DMS 273 (cell line): ENCODE data around the gene TAPT1.
"Not testable (repeated sequence)": the region's sequence is repeated elsewhere in the genome, so short reads cannot be mapped to it uniquely, and the experiment has no call there.

Source experiments
- DNase-seq: peaks from one replicate; lab custom pipeline; 2025; ENCODE audit not compliant: unreplicated experiment; lab: John Stamatoyannopoulos, UW

The TAPT1 gene

DNA sequence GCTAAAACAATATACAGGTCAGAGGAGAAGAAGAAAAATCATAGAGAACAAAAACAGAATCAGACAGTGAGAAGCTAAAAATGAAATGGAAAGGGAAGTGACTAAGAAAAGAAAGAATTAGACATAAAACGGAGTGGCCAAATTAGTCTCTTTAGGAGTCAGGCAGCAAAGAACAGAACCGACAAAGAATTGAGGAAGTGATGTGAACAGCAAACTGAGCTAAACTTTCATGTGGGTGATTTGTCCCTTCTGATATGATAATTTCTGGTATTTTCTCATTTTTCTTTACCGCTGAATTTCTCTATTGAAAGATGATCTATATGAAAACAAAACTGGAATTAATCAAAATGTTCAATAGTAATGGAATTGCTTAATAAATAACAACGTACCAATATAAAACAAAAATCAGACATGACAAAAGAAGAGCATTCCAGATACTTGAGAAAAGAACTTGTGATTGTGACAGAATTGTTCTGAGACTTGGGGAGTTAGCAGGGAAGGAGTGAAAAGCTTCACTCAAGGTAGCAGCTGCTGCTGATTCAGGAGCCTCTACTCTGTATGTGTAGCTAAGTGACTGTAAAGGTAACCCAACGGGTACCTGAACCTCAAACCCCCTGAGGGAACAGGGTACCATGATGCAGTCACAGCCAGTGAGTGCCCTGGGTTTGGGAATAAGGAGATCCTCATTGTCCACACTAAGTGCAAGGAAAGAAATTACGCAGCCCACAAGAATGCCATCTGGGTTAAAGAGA is 8.8 kb downstream of the TAPT1 start:
- no peak for DNase-seq

DNA sequence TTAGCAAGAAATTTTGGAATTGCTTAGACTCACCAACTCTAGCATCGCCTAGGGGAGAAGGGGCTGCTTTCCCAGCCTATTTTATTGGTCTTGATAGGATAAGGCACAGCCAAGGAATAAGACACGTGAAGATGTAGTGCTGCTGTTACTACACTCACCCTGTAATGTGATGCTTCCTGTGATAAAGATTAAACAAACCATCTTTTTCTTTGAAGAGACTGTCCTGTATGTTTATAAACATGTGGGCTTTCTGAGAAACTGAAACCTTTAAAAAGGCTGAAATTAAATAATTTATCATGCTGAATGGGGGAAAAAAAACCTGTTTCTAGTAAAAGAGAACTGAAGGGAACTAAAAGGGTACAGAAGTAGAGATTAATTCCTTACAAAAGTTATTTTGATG is 13.2 kb downstream of the TAPT1 start:
- DNase-seq = no peak

DNA sequence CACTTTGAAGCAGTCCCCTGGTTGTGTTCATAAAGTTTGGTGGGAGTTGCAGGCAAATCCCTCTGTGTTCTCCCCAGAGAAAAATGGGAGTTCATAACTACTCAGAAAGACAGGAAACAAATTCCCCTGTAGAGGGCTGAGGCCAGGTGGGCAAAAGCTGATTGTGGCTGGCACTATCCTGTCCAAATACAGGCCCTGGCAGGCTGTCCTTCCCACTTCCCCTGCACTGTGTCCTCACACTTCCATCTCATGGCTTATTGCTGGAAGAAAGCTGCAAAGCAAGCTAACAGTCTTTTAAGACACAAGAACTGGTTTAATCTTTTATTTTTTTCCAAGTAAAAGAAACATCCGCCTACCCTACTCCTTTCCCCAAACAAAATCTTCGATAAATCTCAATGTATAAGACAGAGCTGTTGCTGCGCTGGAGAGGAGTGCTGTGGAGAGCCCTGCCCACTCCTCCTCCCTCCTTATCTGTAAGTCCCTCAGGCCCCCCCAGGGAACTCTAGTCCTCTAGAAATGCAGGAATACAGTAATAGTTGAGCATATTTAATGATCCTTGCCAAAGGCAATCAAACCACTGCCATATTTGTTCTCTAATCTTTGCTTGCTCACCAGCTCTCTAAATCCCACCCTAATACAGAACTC is 14.0 kb downstream of the TAPT1 start:
- DNase-seq = no peak

DNA sequence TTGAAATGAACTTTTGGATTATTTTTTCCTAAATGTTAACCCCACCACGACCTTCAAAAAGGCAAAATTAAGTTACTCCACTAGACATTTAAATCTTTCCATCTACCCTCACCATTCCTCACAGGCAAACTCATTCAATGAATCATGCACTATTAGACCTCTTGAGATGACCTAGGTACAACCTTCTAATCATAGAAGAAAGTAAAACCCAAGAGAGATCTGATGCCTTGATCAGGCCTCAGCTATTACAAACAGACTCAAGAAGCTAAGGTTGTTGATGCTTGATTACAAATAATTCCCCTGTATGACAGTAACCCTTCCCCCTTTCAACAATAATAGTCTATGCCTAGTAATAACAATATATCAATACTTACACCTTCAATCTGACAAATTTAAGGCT is 18.9 kb downstream of the TAPT1 start:
- DNase-seq = no peak

DNA sequence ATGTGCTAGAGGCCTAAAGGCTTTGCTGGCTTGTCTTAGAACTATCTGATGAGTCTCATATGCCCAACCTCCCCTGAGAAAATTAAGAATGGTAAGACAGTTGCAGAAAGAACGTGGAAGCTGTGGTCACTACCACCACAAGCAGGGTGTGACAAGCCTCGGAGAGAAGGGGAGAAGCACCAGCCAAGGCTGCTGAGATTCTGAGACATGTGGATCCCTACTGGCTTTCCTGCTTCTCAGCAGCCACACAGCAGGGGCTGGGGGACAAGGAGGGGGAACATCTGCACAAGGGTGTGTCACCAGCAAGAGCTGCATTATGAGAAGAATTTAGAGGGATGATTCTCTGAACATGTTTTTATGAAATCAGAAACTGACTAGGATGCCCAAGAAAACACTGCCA is 19.4 kb downstream of the TAPT1 start:
- no peak for DNase-seq

DNA sequence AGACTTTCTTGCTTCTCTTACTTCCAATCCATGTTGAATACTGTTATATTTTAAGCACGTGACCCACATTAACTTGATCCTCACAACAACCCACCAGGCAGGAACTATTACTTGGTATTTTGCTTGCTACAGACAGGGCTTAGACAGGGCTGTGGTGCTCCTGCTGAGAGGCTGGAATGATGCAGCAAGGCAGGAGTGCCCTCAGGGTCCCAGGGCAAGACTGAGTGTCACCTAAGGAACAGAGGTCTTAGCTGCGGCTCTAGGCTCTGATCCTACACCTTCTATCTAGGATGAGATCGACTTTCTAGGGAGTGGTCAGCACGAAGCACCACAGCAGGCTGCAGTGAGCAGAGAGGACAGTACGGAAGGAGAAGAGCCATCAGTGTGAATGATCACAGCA is 20.0 kb downstream of the TAPT1 start:
- no peak for DNase-seq

DNA sequence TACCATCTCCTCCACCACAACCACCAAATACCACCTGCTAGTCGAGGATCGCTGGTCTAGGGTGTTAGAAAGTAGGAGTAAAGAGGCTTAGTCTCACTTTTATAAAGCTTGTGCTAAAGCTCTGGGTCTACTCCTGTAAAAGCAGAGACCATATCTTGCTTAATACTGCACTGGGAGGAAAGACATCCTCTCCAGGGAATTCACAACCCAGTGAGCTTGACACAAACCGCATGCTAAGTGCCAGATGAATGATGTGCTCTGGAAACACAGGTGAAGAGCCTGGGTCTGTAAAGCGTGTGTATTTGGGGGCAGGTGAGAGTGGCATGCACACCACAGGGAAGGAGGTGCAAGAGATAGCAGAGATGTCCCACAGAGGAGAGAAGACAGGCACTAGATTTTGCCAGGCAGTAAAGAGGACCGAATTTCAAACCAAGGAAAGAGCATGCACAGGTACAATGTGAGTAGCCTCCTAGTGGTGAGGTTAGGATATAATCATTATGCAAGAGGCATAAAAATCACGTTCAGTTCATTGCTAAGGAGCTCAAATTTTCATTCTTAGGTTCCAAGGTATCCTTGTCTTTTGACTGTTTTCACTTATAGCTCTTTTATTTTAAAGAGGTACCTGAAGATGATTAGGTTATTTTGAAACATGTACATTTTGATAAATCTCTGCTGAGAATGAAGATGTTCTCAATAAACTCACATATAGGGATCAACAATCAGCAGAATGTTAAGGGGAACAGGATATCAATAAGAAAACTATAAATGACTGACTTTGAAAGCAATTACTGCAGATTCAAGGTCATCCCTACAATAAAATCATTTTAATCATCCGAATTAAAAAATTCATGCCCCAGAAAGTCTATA is 20.7 kb downstream of the TAPT1 start:
- DNase-seq = peak; percentile 49

DNA sequence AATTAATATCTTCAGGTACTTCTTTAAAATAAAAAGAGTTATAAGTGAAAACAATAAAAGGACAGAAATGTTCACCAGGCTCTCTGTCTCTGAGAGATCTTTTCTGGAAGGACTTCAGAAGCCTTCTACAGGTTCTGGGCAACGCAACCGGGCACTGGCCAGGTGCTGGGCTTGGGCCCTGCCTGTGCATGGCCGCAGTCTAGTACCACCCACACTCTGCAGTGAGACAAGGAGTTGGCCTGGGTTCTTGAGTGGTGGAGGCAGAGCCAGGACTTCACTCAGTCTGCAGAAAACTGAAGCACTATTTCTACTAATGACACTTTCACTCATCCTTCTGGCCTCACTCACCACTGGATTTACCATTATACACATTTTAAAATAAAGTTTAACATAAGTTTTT is 21.8 kb downstream of the TAPT1 start:
- no peak for DNase-seq

DNA sequence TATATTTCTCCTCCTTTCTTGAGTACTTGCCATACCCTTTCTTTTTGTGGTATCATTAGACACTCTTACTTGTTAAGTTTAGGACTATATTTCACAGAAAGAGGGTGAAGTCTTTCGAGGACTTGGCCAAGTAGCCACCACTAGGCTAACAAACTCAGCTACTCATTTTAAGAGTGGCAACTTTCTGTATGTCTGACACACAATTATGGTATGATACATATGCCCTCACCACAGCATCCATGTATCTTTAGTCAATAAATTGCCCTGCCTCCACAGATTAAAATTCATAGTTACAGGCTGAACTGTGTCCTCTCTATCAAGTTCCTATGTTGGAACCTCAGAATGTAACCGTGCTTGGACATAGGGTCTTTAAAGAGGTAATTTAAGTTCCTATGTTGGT is 23.2 kb downstream of the TAPT1 start:
- DNase-seq = no peak

DNA sequence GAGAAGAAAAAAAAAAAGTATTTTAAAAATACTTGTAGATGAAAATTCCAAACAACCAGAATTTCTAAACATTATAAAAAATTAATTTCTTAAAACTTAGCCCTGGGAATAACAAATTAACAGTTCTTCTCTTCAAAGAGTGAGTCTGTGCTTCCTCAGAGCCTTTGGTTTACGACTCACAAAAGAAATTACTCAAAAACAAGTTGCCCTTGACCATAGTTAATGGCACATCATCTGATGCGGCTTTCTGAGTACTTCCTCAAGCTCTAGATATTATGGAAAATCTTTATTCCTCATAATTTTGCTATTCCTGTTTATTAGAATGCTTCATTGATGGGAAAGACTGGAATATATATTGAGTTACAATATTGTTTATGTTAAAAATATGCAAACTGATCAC is 23.7 kb downstream of the TAPT1 start:
- no peak for DNase-seq

DNA sequence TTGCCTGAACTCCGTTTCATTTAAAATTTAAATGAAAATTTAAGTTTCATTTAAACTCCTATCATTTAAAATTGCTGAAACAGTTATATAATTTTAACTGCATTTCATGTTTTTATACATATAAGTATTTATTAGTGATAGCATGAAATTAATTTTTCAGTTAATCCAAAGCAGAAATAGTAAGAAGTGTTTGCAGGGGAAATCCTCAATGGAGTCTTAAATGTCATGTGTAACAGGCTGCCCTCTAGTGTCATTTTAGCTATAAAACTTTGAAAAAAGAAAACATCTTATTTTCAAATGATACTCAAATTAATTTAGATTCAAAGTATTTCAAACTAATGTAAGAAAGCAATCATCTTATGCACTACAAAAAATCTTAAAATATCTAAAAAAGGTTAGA is 27.2 kb downstream of the TAPT1 start:
- peak; percentile 20 for DNase-seq

DNA sequence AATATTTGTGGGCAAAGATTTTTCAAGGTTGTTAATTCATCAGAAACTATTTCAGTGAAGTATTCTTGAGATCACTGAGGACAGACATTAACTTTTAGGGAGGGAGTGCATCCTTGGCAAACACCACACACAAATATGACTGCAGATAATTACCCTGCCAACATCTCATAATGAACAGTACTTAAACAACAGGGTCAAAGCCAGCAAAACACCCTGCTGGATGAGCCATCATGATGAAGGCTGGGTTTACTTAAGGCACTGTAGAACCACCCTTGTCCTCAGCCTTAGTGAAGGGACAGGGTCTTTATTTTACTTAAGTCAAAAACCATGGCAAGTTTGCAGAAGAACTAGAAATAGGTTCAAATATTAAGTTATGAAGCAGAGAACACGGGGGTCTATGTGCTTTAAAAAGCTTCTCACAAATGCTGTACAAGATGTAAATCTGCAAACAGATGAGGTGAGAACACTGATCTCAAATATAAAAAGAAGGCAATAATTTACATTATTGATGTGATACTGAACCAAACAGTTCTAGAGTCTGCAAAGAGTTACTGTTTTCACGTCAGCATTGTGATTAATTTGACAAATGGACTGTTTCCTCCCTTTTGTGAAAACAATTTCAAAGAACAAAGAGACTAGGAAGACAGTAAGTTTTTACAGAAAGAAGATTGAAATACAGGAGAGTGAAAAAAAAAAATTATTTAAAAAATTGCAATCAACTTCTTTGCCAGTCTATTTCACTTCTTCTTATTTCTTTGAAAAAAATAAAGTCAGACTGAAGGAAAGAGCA is 28.2 kb downstream of the TAPT1 start:
- DNase-seq = no peak

DNA sequence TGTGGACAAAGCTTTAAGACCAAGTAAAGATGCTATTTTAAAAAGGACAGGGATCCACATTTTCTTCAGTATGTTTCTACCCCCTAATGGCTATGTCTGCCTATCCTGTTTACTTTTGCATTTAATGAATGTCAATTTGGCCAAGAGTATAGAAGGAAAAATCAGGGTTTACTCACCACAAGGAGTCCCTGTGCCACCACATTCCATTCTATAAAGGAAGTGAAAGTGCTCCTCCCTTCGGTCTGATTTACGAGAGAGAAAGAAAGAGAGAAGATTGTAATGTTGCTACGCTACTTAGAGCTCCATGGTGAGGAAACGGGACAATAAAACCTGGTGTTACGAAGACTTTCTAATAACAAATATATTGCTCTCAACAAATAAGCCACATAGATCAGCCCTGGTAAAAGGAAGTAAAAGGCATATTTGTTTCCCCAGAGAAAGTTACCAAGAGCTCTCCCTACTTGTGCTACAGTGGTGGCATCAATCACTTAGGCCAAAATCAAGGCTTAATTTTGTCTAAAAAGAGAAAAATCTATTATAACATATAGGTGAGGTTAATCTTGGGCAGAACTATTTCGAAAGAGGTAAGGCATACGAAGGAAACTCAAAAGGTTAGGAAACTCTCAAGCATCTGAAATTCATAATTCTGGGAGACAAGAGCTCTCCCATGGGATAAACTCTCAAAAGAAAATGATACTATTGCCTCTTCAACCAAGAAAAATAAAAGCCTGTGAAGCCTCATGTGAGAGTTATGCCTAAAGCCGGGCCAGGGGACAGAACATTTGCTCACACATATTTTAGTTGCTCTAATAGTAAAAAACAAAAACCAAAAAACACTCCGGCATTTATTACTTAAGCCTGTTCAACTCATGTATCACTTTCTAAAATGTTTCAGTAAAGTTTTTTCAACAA is 29.5 kb downstream of the TAPT1 start:
- peak; percentile 1 for DNase-seq

DNA sequence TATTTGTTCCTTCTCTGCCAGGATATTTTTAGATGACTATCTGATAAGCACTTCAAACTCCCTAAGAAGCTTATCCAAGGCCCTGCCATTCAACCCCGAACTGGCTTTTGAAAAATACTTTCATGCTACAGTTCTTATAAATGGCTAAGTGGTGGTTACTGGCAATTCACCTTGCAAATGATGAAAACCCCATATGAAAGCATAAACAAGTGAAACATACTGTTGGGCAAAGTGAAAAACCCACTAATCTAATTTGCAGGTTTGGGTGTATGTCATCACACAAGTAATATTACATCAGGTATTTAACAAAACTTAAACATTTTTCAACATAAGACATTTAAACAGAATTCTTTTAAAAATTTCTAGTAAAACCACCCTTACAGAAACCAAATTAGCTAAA is 31.1 kb downstream of the TAPT1 start:
- DNase-seq = no peak

DNA sequence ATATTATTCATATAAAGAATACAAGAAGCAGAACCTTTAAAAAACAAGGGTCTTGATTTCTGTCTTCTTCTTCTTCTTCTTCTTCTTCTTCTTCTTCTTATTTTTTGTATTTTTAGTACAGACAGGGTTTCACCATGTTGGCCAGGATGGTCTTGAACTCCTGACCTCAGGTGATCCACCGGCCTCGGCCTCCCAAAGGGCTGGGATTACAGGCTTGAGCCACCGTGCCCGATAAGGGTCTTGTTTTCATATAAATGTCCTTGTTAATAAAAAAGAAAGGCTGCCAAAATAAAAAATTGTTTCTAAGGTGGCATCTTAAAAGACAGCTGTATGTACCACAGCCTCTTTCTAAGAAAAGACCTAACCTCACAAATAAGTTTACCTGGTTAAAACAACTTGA is 31.5 kb downstream of the TAPT1 start:
- not testable (repeated sequence) for DNase-seq

DNA sequence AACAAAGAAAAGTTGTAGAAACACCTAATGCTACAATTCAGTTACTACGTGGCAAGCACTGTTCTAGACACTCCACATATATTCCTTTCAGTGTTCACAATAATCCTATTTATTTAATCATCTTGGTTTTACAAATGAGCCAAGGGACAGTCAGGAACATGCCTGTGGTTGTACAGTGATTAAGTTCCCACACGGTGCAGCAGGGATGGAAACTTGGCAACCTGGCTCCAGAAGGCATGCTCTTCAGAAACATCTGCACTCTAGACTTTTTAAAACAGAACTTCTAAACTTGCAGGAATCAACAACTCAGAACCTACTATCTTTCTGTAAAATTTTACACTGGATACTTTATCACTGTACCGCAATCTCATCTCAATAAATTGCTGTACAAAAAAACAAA is 32.1 kb downstream of the TAPT1 start:
- peak; percentile 2 for DNase-seq

DNA sequence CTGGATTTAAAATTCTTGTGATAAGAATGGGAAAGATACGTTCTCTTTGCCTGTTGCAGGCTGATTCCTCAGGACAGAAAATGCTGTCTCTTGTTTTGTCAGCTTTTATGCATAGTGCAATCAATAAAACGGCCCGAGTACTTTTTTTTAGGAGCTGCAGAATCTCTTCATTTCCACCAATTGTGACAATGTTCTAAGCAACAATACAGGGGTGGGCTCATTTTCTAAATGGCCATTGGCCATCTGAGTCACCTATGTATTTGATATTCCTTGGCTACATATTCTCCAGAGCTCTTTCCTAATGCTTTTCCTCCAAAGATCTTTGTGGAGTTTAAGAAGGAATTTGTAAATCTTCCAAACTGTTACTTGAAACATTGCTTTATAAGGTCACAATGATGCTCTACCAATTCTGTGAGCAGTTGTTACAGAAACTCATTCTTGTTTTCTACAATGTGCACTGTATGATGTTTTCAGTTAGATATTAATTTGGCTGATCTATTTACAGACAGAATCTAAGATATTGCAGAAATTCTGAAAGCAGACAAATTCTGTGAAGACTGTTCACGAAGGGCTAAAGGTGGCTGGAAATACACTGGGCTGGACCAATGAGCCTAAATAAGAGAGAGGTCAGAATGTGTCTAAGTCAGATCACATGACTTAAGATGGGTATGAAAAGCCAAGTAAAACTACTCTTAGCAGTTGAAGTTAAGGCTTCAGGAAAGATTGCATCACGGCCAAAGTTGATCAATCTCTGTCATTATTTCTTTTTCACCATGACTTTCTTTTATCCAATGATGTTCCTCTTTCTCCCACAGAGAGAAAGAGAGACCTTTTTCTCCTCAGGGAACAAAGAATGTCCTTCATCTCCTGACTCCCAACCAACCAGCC is 33.4 kb downstream of the TAPT1 start:
- no peak for DNase-seq

DNA sequence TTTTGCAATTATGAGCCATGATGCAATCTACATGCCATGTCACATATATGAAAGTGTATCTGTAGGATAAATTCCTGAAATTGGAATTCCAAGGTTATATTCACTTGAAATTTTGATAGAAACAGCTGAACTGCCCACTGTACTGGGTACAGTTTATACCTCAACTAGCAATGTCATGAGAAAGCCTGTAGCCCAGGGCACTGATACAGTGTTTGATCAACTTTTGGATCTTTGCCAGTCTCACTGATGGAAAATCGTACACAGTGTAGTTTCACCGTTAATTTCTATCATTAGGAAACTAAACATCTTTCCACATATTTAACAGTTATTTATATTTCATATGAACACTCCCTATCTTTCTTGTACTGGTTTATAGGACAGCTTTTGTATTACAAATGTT is 34.2 kb downstream of the TAPT1 start:
- DNase-seq = no peak

DNA sequence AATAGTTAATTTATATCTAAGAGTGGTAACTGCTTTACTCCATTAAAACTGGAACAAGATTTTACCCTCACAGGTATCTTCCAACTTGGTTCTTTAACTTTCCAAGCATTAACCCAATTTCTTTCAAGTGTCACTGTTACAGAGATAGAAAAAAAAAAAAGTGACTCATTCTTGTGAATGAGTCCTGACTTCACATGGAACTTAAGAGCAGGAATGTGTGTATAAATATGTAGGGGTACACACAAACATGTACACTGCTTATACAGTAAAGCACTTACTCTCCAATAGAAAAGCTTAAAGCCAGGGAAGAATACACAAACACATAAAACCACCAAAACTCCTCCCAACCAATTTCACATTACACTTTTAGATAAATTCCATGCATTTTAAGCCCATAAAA is 38.8 kb downstream of the TAPT1 start:
- DNase-seq = no peak
